Retinal pigment epithelial cell (primary cell): Measurements from ENCODE around the gene MACO1.

Experiments
- DNase-seq: peaks from one replicate; pipeline ENCODE4 v3.0.0-alpha.2; 2010; ENCODE audit warnings: low read depth
- H3K4me3 ChIP-seq: 2 replicates; pipeline ENCODE4 v1.5.1; 2011; ENCODE audit warnings: mild to moderate bottlenecking, low read length, control low read depth, moderate library complexity
- TF ChIP-seq, protein P1 (sequence below): conservative IDR thresholded peaks from 2 replicates; pipeline ENCODE4 v1.5.1; 2011; ENCODE audit warnings: low read depth, low read length, control low read depth, inconsistent platforms

The MACO1 gene

DNA sequence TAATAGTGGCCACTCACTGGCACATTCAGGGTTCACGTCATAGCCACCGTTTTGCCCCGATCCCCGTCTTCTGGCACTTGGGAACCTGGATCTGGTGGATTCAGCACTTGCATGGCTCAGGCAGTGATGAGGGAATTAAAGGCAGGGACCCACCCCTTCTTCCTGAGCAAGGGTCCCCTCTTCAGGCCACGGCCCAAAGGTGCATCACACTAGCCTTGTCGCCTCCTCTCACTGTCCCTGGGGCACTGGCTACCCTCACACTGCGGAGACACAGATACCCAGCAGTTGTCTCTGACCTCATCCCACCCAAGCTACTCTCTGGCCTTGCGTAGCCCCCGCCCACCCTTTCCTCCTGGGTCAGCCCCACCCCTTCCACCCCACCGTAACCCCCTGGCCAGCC is 92.8 kb downstream of the MACO1 start:
- TF ChIP-seq, protein P1, sequence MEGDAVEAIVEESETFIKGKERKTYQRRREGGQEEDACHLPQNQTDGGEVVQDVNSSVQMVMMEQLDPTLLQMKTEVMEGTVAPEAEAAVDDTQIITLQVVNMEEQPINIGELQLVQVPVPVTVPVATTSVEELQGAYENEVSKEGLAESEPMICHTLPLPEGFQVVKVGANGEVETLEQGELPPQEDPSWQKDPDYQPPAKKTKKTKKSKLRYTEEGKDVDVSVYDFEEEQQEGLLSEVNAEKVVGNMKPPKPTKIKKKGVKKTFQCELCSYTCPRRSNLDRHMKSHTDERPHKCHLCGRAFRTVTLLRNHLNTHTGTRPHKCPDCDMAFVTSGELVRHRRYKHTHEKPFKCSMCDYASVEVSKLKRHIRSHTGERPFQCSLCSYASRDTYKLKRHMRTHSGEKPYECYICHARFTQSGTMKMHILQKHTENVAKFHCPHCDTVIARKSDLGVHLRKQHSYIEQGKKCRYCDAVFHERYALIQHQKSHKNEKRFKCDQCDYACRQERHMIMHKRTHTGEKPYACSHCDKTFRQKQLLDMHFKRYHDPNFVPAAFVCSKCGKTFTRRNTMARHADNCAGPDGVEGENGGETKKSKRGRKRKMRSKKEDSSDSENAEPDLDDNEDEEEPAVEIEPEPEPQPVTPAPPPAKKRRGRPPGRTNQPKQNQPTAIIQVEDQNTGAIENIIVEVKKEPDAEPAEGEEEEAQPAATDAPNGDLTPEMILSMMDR = peak; percentile 52
- no peak for DNase-seq
- H3K4me3 ChIP-seq = no peak overlapping the region

DNA sequence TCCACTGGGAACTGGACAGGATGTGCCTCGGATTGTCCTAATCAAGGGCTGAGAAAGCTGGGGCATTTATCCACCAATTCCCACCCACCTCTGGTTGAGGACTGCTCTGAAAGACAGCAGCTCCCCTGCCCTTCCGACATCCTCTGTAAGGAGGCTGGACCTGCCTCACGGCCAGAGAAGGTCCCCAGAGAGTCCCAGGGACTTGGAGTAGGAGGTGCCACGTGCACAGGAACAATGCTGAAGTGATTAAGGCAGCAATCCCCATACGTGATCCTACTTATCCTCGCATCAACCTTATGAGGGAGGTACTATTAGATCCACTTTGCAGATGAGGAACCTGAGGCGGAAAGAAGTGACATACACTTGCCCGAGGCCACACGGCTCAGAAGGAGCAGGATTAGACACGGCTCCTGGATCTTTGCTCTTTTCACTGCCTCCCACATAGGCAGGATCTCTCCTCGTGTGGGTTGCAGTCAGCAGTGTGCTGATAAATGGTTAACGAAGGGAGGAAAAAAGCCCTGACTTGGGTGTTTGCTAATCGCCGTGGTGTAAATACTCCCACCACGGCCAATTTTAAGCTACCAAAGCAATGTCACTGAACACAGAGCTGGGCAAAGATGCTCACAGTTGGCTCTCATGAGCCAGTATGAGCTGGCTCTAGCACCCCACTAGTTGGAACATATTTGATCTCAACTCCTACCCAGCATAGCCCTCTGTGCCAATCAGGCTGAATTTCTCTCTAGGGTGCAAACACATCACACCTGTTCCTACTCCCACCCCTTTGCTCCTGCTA is 94.1 kb downstream of the MACO1 start:
- no peak for DNase-seq
- TF ChIP-seq, protein P1 = no peak
- no peak overlapping the region for H3K4me3 ChIP-seq

DNA sequence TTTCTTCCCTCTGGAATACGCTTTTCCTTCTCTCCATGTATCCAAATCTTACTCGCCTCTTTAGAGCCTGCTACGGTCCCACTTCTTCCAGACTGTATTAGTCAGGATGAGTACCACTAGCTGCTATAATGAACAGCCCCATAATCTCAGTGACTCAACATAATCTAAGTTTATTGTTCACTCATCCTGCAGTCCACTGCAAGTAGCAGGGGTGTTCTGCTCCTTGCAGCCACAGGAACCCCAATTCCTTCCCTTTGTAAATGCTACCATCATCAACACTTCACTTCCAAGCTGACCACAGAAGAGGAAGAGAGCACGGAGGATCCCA is 94.6 kb downstream of the MACO1 start:
- DNase-seq = no peak
- no peak overlapping the region for H3K4me3 ChIP-seq
- TF ChIP-seq, protein P1 = no peak

DNA sequence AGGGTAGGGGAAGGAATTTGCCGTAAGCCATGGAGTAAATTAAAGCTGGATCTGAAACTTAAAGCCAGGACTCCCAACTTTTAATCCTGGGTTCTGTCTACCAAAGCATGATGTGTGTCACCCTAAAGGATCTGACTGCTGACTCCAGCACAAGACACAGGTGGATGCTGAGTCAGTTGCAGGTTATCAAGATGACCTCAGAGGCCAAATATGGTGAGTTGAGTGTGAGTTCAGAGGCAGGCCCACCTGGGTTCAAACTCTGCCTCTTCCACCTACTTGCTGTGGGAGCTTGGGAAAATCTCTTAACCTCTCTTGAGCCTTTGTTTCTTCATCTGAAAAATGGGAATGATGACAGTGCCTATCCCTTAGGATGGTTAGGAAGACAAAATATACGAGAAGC is 96.1 kb downstream of the MACO1 start:
- no peak for DNase-seq
- TF ChIP-seq, protein P1 = no peak
- no peak overlapping the region for H3K4me3 ChIP-seq

DNA sequence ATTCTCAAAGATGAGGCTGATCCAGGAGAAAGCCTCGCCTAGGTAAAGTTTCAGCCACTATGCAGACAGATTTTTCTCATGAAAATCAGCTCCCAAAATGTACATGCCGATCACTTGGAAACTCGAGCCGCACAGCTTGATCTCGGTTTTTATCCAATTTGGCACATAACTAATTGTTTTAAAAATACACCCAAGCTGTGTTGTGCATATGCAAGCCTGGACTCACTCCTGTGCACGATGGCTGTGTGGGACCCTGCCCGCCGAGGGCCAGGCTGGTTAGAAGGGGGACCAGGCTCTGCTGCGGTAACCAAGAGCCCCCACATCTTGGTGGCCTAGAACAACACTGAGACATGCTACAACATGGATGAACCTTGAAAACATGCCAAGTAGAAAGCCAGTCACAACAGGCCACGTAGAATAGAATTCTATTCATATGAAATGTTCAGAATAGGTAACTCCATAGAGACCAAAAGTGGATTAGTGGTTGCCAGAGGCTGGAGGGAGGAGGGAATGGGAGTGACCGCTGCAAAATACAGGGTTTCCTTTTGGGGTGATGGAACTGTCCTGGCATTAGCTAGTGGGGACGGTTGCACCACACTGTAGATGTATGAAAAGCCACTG is 96.6 kb downstream of the MACO1 start:
- DNase-seq = no peak
- no peak overlapping the region for H3K4me3 ChIP-seq
- TF ChIP-seq, protein P1 = no peak

DNA sequence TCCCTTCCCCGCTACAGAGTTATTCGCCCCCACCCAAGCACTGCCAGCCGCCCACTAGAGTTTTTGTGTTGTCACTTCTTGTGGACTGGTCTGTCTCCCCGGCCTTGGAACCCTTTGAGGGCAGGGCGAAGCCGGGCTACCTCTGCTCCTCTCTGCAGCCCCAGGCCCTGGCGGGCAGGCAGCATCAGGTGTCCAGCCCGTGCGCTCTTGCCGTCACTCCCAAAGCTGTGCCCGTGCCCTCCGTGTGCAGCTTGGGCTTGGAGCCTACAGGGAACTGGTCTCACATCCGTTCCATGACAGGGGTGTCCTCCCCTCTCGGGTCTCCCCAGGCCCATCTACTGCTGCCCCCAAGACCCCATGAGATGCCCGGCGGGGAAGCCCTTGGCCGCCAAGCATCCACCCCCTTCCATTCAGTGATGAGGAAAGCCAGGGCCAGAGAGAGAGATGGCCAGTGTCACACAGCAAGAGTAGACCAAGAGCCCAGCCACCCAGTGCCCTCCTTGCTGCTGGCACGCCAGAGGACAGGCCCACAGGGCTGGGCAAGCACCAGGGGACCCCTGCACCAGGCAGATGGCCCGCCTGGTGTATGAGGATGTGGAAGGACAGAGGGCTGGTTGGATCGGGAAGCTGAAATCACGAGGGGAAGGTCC is 97.4 kb downstream of the MACO1 start:
- TF ChIP-seq, protein P1 = no peak
- H3K4me3 ChIP-seq = no peak overlapping the region
- DNase-seq = no peak
